Smooth muscle cell (in vitro differentiated cells): ENCODE measurements around the gene ETV6. TPM values are rescaled to one million over a fixed set of nuclear protein-coding genes. Genes with fewer than 3 reads are reported as not detected.

Experiments used
- DNase-seq: peaks from one replicate; lab custom pipeline; 2025; ENCODE audit not compliant: unreplicated experiment; lab: John Stamatoyannopoulos, UW
- H2AFZ ChIP-seq: fragments of 200-600 bp; sonication (generic); 2 replicates; pipeline ENCODE4 v1.6.0; 2016; ENCODE audit warnings: antibody characterized with exemption, low read depth, mild to moderate bottlenecking
- H3F3A ChIP-seq: fragments of 200-600 bp; sonication (generic); 2 replicates; pipeline ENCODE4 v1.6.0; 2017; ENCODE audit warnings: antibody characterized with exemption, low read depth
- H3K27ac ChIP-seq: fragments of 200-600 bp; sonication (generic); 2 replicates; pipeline ENCODE4 v1.5.1; 2016; ENCODE audit warnings: low read depth, mild to moderate bottlenecking
- H3K27me3 ChIP-seq: fragments of 200-600 bp; sonication (generic); 2 replicates; pipeline ENCODE4 v1.6.1; 2016; ENCODE audit warnings: low read depth, mild to moderate bottlenecking
- H3K36me3 ChIP-seq: fragments of 200-600 bp; sonication (generic); 2 replicates; pipeline ENCODE4 v1.5.1; 2016; ENCODE audit warnings: low read depth
- H3K4me1 ChIP-seq: fragments of 200-600 bp; sonication (generic); 2 replicates; pipeline ENCODE4 v1.5.1; 2016; ENCODE audit warnings: low read depth
- H3K4me2 ChIP-seq: fragments of 200-600 bp; sonication (generic); 2 replicates; pipeline ENCODE4 v1.6.0; 2016; ENCODE audit warnings: mild to moderate bottlenecking
- H3K4me3 ChIP-seq: fragments of 200-600 bp; sonication (generic); 2 replicates; pipeline ENCODE4 v1.5.1; 2016; ENCODE audit warnings: mild to moderate bottlenecking
- H3K79me2 ChIP-seq: fragments of 200-600 bp; sonication (generic); 2 replicates; pipeline ENCODE4 v1.6.0; 2016; ENCODE audit warnings: low read depth, mild to moderate bottlenecking
- H3K9ac ChIP-seq: fragments of 200-600 bp; sonication (generic); 2 replicates; pipeline ENCODE4 v1.6.0; 2016; ENCODE audit warnings: low read depth
- H3K9me3 ChIP-seq: fragments of 200-600 bp; sonication (generic); replicated peaks from 2 replicates; pipeline ENCODE4 v1.5.1; 2016; ENCODE audit warnings: low read depth
- H4K20me1 ChIP-seq: fragments of 200-600 bp; sonication (generic); 2 replicates; pipeline ENCODE4 v1.6.0; 2016; ENCODE audit warnings: low read depth
- CTCF ChIP-seq: fragments of 200-600 bp; sonication (generic); IDR thresholded peaks from 2 replicates; pipeline ENCODE4 v1.5.1; 2017; ENCODE audit warnings: borderline replicate concordance, mild to moderate bottlenecking, antibody characterized with exemption; ENCODE audit not compliant: insufficient read depth, poor library complexity, severe bottlenecking
- WGBS: methylation state at CpG from one replicate; pipeline ENCODE4 v1.1.7; 2016; ENCODE audit warnings: low lambda C conversion rate; 5-methylcytosine and 5-hydroxymethylcytosine counted together
- polyA plus RNA-seq: library from polyadenylated mRNA; unstranded; fragments of >200 nt; fragmentation: Nextera tagmentation; extraction: Ambion mirVana; gene quantifications from 2 replicates; pipeline ENCODE4 v1.2.1, GENCODE V29; 2016
- total RNA-seq: library from RNA; depleted of rRNA; stranded (reverse); fragments of >200 nt; gene quantifications from 2 replicates; pipeline ENCODE4 v1.2.3, GENCODE V29; 2014

The ETV6 gene
- total and polyA plus RNA-seq, 2 experiments from 2014 or later, result 11.5 to 23.8 TPM

GRCh38 chr12:11686120-11686519 is 36.6 kb downstream of the ETV6 start:
- 72% methylated on average over 2 of the region's 2 CpGs for WGBS
- Histone ChIP-seq H3F3A (peaks cover 10% of the 10 kb centered on the region), H3K4me1 (peaks cover 28% of the 10 kb centered on the region), H2AFZ (no peak overlapping the region), H3K4me3 (no peak overlapping the region), H3K36me3 (no peaks in the 10 kb centered on the region), H3K79me2 (peaks cover 95% of the 10 kb centered on the region), H3K4me2 (peak overlapping the region; percentile 68), H3K27ac (peak overlapping the region; percentile 96), H4K20me1 (peaks cover 4% of the 10 kb centered on the region), H3K9me3 (no peaks in the 10 kb centered on the region), H3K27me3 (no peaks in the 10 kb centered on the region), H3K9ac (peak overlapping the region; percentile 74)
- DNase-seq, result no peak
- TF ChIP-seq CTCF, result no peak

DNA sequence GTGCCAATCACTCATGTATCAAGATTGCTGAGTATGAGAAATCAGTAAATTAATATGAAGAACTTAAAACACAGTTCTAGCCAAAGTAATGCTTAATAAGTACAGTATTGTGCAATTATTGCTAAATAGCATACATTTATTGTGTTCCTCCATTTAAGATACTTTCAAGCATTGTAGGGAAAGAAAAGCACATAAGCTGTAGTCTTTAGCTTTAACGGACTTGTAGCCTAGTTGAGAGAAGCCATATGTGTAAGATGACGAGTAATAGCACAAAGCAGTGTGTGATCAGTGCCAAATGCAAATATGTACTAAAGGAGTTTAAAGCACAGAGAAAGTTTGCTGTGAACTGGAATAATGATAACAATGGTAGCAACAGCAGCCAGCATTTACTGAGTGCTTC is 38.1 kb downstream of the ETV6 start:
- Histone ChIP-seq H3K27me3 (no peaks in the 10 kb centered on the region), H3F3A (peaks cover 10% of the 10 kb centered on the region), H3K9ac (no peak overlapping the region), H3K9me3 (no peaks in the 10 kb centered on the region), H3K79me2 (peaks cover 95% of the 10 kb centered on the region), H2AFZ (no peak overlapping the region), H3K27ac (peak overlapping the region; percentile 38), H3K4me2 (peak overlapping the region; percentile 49), H3K4me1 (peaks cover 28% of the 10 kb centered on the region), H3K36me3 (no peaks in the 10 kb centered on the region), H4K20me1 (no peaks in the 10 kb centered on the region), H3K4me3 (no peak overlapping the region)
- TF ChIP-seq CTCF, result no peak
- no peak for DNase-seq
- 50% methylated on average over 2 of the region's 2 CpGs for whole genome bisulfite sequencing

- H3K4me3 ChIP-seq, result no peak overlapping the region
- H4K20me1 ChIP-seq, result peaks cover 4% of the 10 kb centered on the region
- no peak for DNase-seq
- H3K9ac ChIP-seq, result no peak overlapping the region
- TF ChIP-seq CTCF, result no peak
- no peaks in the 10 kb centered on the region for H3K36me3 ChIP-seq
- H3K4me1 ChIP-seq, result peaks cover 28% of the 10 kb centered on the region
- no peaks in the 10 kb centered on the region for H3K27me3 ChIP-seq
- no peaks in the 10 kb centered on the region for H3K9me3 ChIP-seq
- peak overlapping the region; percentile 38 for H3K27ac ChIP-seq
- H3K4me2 ChIP-seq, result peak overlapping the region; percentile 41
- peaks cover 10% of the 10 kb centered on the region for H3F3A ChIP-seq
- H3K79me2 ChIP-seq, result peaks cover 95% of the 10 kb centered on the region
- H2AFZ ChIP-seq, result no peak overlapping the region
- 64% methylated on average over 4 of the region's 4 CpGs for whole genome bisulfite sequencing
Observed at GRCh38 chr12:11688379-11688778, 38.9 kb downstream of the ETV6 start.

- WGBS, result 97% methylated on average over 2 of the region's 2 CpGs
- Histone ChIP-seq H2AFZ (no peak overlapping the region), H3K4me2 (peak overlapping the region; percentile 41), H3K9me3 (no peaks in the 10 kb centered on the region), H3K27me3 (no peaks in the 10 kb centered on the region), H3K9ac (no peak overlapping the region), H3K4me3 (no peak overlapping the region), H3F3A (peaks cover 10% of the 10 kb centered on the region), H4K20me1 (peaks cover 4% of the 10 kb centered on the region), H3K27ac (peak overlapping the region; percentile 38), H3K79me2 (peaks cover 95% of the 10 kb centered on the region), H3K4me1 (peaks cover 27% of the 10 kb centered on the region), H3K36me3 (no peaks in the 10 kb centered on the region)
- no peak for DNase-seq
- no peak for TF ChIP-seq CTCF
Observed at GRCh38 chr12:11688831-11689230, 39.4 kb downstream of the ETV6 start.
